AG08396 (cell line): ENCODE results near the gene ATF5.

ENCODE experiments used
- DNase-seq: peaks from one replicate; pipeline ENCODE4 v3.0.0; 2012; ENCODE audit warnings: low spot score, mixed read lengths

Gene ATF5

GRCh38 chr19:49894879-49895565 is 34.0 kb upstream of the ATF5 start:
- no peak for DNase-seq

- DNase-seq: no peak
Measured at GRCh38 chr19:49895566-49896297, 33.3 kb upstream of the ATF5 start.

- no peak for DNase-seq
Measured at GRCh38 chr19:49896863-49897621, 32.0 kb upstream of the ATF5 start, which contains the start of gene IL4I1. IL4I1 (minus strand) TSS chr19:49896887; CDS start chr19:49896160, 727 bp downstream.

GRCh38 chr19:49904136-49904535 is 24.9 kb upstream of the ATF5 start:
- DNase-seq: no peak

GRCh38 chr19:49906879-49907564 is 22.0 kb upstream of the ATF5 start:
- no peak for DNase-seq

- DNase-seq: no peak
Measured at GRCh38 chr19:49907745-49908446, 21.1 kb upstream of the ATF5 start.

- no peak for DNase-seq
Measured at GRCh38 chr19:49908480-49909420, 20.3 kb upstream of the ATF5 start.

- no peak for DNase-seq
Measured at GRCh38 chr19:49910179-49910578, 18.8 kb upstream of the ATF5 start.

GRCh38 chr19:49911381-49912145 is 17.4 kb upstream of the ATF5 start:
- DNase-seq: no peak

- no peak for DNase-seq
Measured at GRCh38 chr19:49912965-49913685, 15.9 kb upstream of the ATF5 start.

- no peak for DNase-seq
Measured at GRCh38 chr19:49913720-49914119, 15.3 kb upstream of the ATF5 start.

- DNase-seq: no peak
Measured at GRCh38 chr19:49915271-49915670, 13.7 kb upstream of the ATF5 start.

- no peak for DNase-seq
Measured at GRCh38 chr19:49916839-49917733, 11.9 kb upstream of the ATF5 start.

- no peak for DNase-seq
Measured at GRCh38 chr19:49918089-49918488, 10.9 kb upstream of the ATF5 start.

GRCh38 chr19:49920624-49921363 is 8.2 kb upstream of the ATF5 start:
- no peak for DNase-seq

GRCh38 chr19:49921871-49922795 is 6.9 kb upstream of the ATF5 start:
- DNase-seq: peak; percentile 82
